Adrenal gland (tissue), 12 donors: Measurements from ENCODE around the gene SSTR3. TPM values are rescaled to one million over a fixed set of nuclear protein-coding genes. Genes with fewer than 3 reads are reported as not detected.

ENCODE experiments used
- DNase-seq, 7 donors: peaks; one replicate each; pipeline ENCODE4 v3.0.0-alpha.2; 2019 to 2020
- H3K27ac ChIP-seq, 5 donors: fragments of 200-600 bp; sonication (generic) in 4 of 5; 1 replicate in 3 of 5; 2 replicates in 2 of 5; pipeline versions ENCODE4 v1.5.1 to v1.8.0; 2016 to 2020; ENCODE audit warnings: mild to moderate bottlenecking in 1 of 5
- H3K27me3 ChIP-seq: fragments of 200-600 bp; 2 replicates; pipeline ENCODE4 v1.8.0; 2021
- H3K36me3 ChIP-seq, 2 donors: fragments of 200-600 bp; replicated peaks in 1 of 2; 1 replicate in 1 of 2; 2 replicates in 1 of 2; pipeline versions ENCODE4 v1.5.1 to v1.8.0; 2018 to 2022
- H3K4me1 ChIP-seq, 2 donors: fragments of 200-600 bp; replicated peaks in 1 of 2; 1 replicate in 1 of 2; 2 replicates in 1 of 2; pipeline versions ENCODE4 v1.5.1 to v1.8.0; 2018 to 2021
- H3K4me3 ChIP-seq, 4 donors: fragments of 200-600 bp; sonication (generic) in 3 of 4; one replicate each; pipeline ENCODE4 v1.5.1; 2016 to 2018
- H3K9me3 ChIP-seq, 3 donors: fragments of 200-600 bp; sonication (generic) in 1 of 3; replicated peaks in 1 of 3; 1 replicate in 2 of 3; 2 replicates in 1 of 3; pipeline versions ENCODE4 v1.5.1 to v1.8.0; 2016 to 2021
- POLR2A ChIP-seq, 2 donors: fragments of 450-650 bp; IDR thresholded peaks; one replicate each; pipeline ENCODE4 v1.6.1; 2017; ENCODE audit warnings: antibody characterized with exemption in 2 of 2, mild to moderate bottlenecking in 2 of 2, moderate library complexity in 1 of 2
- whole genome bisulfite sequencing, 4 donors: extraction: QIAGEN DNeasy Blood & Tissue Kit in 2 of 4; methylation state at CpG; one replicate each; pipeline versions ENCODE4 v1.1.5 to v1.1.7; 2013 to 2017; 5-methylcytosine and 5-hydroxymethylcytosine counted together
- intact Hi-C, 2 donors: fragments of 100-400 bp; cut with DNase I; formaldehyde crosslinking; loops; one replicate each; pipeline versions ENCODE4 v1.14.1 to v1.15.0; 2022 to 2023
- polyA plus RNA-seq, 3 donors: library from polyadenylated mRNA; stranded (reverse); fragments of 200-250 nt in 2 of 3; fragments of 350-450 nt in 1 of 3; fragmentation: Illumina TruSeq in 1 of 3; extraction: RNeasy Lipid Tissue Mini Kit (QIAGEN cat#74804) in 1 of 3; gene quantifications; one replicate each; pipeline ENCODE4 v1.2.3, GENCODE V29; 2013 to 2014
- total RNA-seq, 9 donors: library from RNA; depleted of rRNA in 4 of 9; stranded (reverse); fragments of >200 nt in 4 of 9; fragments of 120-200 nt in 1 of 9; fragmentation: NEBNext Ultra II Directional in 1 of 9; extraction: Animal tissue kit (Norgen Biotek cat#: 25700) in 1 of 9; gene quantifications; one replicate each; pipeline versions ENCODE4 v1.1.0 to v1.2.4, GENCODE V29; 2013 to 2023
- TF ChIP-seq, protein P1 (sequence below), 6 experiments: fragments of 450-650 bp in 4 of 6; fragments of 200-600 bp in 2 of 6; sonication (generic) in 1 of 6; IDR thresholded peaks; 1 replicate in 5 of 6; 2 replicates in 1 of 6; pipeline versions ENCODE4 v1.5.1 to v1.8.0; 2016 to 2021; ENCODE audit warnings: antibody characterized with exemption in 6 of 6, mild to moderate bottlenecking in 2 of 6, moderate library complexity in 1 of 6
- donor health status: healthy with polysubstance abuse.
- donor health status: Bipolar disorder and iron deficiency.
- donor health status: DM: yes; HTN: yes; CAD: no.
- donor health status: DM: no; HTN: no; CAD: no.
- donor health status: DM: no; HTN: no; CAD: no.
- donor health status: DM: yes; HTN: yes; CAD: no.

Gene SSTR3
- total and polyA plus RNA-seq, 12 donors, result 0.28 to 2.0 (median 0.50) TPM; not detected in 1

DNA sequence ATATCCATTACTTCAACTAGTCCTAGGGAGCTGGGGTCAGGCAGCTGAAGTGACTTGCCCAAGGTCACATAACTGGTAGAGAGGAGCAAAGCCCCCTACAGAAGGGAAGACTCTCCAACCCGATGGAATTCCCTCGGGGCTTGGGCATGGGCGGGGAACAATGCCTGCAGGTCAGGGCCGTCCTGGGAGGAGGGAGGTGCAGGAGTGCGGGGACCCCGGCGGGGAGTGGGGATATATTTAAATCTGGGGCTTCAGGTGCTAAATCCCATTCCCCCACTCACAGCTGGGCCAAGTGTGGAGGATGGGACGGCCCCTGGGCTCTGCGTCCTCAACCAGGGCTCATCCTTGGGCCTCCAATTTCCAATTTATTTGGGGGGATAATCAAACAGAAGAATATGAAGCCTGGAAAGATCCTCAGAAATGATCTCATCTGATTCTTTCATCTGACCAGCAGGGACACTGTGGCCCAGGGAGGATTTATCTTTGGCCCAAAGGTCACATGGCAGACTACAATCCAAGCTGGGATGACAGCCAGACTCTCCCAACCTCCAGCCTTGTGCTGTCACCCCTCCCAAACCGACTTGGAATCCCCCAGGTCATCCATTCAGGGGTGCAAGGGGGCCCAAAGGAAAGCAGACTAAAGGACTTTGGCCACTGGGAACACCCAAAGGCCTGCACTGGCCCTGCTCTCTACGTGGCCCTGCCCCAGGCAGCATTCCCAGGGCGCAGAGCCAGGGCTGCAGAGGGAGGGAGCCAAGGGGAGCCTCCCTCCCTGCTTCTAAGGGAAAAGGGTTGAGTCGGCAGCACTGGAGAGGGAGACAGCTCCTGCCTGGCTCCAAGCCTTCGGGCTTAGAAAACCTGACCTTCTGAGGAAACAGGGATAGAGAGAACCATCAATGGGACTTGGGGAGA is 15.5 kb downstream of the SSTR3 start:
- peaks cover 37 to 47% of the 10 kb centered on the region in 2 donors for H3K4me1 ChIP-seq
- intact Hi-C loops, result no loop called here
- TF ChIP-seq POLR2A (IDR thresholded peaks at IDR 0.05), result peak in 1 of 2 donors; percentile 46
- TF ChIP-seq, protein P1, sequence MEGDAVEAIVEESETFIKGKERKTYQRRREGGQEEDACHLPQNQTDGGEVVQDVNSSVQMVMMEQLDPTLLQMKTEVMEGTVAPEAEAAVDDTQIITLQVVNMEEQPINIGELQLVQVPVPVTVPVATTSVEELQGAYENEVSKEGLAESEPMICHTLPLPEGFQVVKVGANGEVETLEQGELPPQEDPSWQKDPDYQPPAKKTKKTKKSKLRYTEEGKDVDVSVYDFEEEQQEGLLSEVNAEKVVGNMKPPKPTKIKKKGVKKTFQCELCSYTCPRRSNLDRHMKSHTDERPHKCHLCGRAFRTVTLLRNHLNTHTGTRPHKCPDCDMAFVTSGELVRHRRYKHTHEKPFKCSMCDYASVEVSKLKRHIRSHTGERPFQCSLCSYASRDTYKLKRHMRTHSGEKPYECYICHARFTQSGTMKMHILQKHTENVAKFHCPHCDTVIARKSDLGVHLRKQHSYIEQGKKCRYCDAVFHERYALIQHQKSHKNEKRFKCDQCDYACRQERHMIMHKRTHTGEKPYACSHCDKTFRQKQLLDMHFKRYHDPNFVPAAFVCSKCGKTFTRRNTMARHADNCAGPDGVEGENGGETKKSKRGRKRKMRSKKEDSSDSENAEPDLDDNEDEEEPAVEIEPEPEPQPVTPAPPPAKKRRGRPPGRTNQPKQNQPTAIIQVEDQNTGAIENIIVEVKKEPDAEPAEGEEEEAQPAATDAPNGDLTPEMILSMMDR (IDR thresholded peaks at IDR 0.05), result peak in 5 of 6 experiments; percentile 41 to 58 (median 48)

DNA sequence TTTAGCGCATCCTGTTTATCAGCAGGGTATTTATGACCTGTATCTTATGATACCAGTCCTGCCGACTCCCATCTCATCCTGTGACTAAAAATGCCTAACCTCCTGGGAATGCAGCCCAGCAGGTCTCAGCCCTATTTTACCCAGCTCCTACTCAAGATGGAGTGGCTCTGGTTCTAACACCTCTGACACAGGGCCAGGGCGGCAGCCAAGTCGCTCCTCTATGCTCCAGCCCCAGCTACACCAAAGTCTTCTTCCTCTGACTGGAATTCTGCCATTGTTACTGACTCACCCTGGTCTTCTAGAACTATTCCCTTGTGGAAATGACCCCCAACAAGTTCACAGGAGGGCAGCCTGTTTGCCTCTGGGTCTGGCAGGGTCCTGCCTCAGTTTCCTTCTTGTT is 16.4 kb downstream of the SSTR3 start:
- DNase-seq, result peak in 6 of 7 donors; percentile 56 to 72 (median 64)
- no peaks in the 10 kb centered on the region for H3K36me3 ChIP-seq
- no peak overlapping the region for H3K4me3 ChIP-seq
- no peaks in the 10 kb centered on the region for H3K9me3 ChIP-seq
- H3K4me1 ChIP-seq, result peaks cover 37 to 47% of the 10 kb centered on the region in 2 donors
- WGBS, 4 donors, result 34 to 57% (median 48%) methylated on average over 4 of the region's 4 CpGs
- intact Hi-C loops, result no loop called here
- no peaks in the 10 kb centered on the region for H3K27me3 ChIP-seq
- H3K27ac ChIP-seq, result peak overlapping the region; percentile 80 to 97 (median 95)
- TF ChIP-seq, protein P1 (IDR thresholded peaks at IDR 0.05), result no peak
- TF ChIP-seq POLR2A (IDR thresholded peaks at IDR 0.05), result no peak

More for the DNA sequence above, 15.5 kb downstream of the SSTR3 start:
- peak; percentile 90 to 96 (median 93) for DNase-seq
- no peaks in the 10 kb centered on the region for H3K27me3 ChIP-seq
- no peaks in the 10 kb centered on the region for H3K9me3 ChIP-seq
- H3K27ac ChIP-seq, result peak overlapping the region; percentile 80 to 97 (median 95)
- WGBS, 4 donors, result 20 to 28% (median 21%) methylated on average over 10 to 14 of the region's 14 CpGs
- H3K4me3 ChIP-seq, result peak overlapping the region in 1 of 4 donors; percentile 11
- H3K36me3 ChIP-seq, result no peaks in the 10 kb centered on the region

DNA sequence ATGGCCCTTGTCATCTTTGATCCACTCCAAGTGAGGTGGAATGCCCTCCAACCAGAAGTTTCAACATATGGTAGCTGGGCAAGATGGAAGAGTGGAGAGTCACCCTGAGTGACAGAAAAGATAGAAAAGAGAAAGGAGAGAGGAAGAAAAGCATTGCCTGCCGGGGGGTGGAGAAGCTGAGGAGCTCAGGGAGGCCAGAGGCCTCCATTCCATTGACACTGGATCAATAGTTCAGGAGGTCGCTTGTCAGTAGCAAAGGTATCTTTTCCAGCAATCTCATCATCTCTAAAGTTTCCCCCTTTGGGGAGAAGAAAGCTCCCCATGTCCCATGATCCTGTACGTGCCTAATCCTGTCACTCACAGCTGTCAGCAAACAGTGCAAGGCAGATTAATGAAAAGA is 17.5 kb downstream of the SSTR3 start:
- DNase-seq, result peak in 2 of 7 donors; percentile 4 to 10
- no peaks in the 10 kb centered on the region for H3K27me3 ChIP-seq
- H3K36me3 ChIP-seq, result no peaks in the 10 kb centered on the region
- H3K27ac ChIP-seq, result peak overlapping the region in 4 of 5 donors; percentile 22 to 97 (median 96)
- WGBS, 4 donors, result 94 to 98% (median 95%) methylated on average over 3 of the region's 3 CpGs
- TF ChIP-seq POLR2A (IDR thresholded peaks at IDR 0.05), result no peak
- TF ChIP-seq, protein P1 (IDR thresholded peaks at IDR 0.05), result no peak
- no peaks in the 10 kb centered on the region for H3K9me3 ChIP-seq
- peaks cover 37 to 52% of the 10 kb centered on the region in 2 donors for H3K4me1 ChIP-seq
- intact Hi-C loops, result no loop called here
- no peak overlapping the region for H3K4me3 ChIP-seq

DNA sequence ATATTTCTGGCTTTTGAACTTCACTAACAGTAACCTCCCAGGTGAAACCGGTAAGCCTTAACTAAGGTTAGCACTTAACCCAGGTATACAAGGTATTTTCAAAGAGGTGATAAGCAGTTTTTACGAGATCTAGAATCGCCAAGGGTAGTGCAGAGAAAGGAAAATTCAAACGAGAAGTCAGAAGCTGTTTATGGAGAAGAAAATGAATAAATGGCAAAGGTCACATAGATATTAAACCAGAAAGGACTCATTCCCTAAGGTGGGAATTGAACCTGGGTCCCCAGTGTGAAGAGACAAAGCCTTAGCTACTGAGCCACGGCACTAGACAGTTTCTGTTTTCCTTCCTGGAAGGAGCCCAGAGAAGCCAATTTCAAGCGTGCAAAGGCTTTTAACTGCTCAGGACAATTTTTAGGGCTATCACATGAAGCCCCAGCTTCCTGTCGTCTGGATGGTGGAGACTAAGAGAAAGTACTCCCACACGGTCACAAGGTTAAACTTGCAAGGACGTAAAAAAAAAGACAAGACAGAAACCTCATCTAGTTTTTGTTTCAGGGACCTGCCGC is 18.6 kb downstream of the SSTR3 start:
- no peaks in the 10 kb centered on the region for H3K27me3 ChIP-seq
- no peak overlapping the region for H3K4me3 ChIP-seq
- H3K9me3 ChIP-seq, result no peaks in the 10 kb centered on the region
- peaks cover 44 to 60% of the 10 kb centered on the region in 2 donors for H3K4me1 ChIP-seq
- 20 to 37% (median 31%) methylated on average over 10 of the region's 10 CpGs for WGBS, 4 donors
- TF ChIP-seq, protein P1 (IDR thresholded peaks at IDR 0.05), result no peak
- TF ChIP-seq POLR2A (IDR thresholded peaks at IDR 0.05), result no peak
- H3K36me3 ChIP-seq, result no peaks in the 10 kb centered on the region
- H3K27ac ChIP-seq, result peak overlapping the region in 4 of 5 donors; percentile 14 to 97 (median 96)
- peak in 6 of 7 donors; percentile 38 to 77 (median 59) for DNase-seq
- intact Hi-C loops, result no loop called here
